Keratinocyte (primary cell): ENCODE data around the gene LCE1E. TPM values are rescaled to one million over a fixed set of nuclear protein-coding genes. Genes with fewer than 3 reads are reported as not detected.

Experiments
- DNase-seq: peaks from one replicate; pipeline ENCODE4 v3.0.0-alpha.2; 2011; ENCODE audit warnings: low read depth, missing footprints, low spot score
- FAIRE-seq: peaks from 2 replicates; lab custom pipeline; 2011; peaks lifted over from hg19 to GRCh38; lab: Jason Lieb, UNC
- H2AFZ ChIP-seq: 2 replicates; pipeline ENCODE4 v1.6.0; 2012; ENCODE audit warnings: low read length, control low read depth, inconsistent platforms; ENCODE audit not compliant: control insufficient read depth
- H3K27ac ChIP-seq: 2 replicates; pipeline ENCODE4 v1.5.1; 2011; ENCODE audit warnings: low read length; ENCODE audit not compliant: control insufficient read depth, insufficient read depth
- H3K27me3 ChIP-seq: 3 replicates; pipeline ENCODE4 v1.6.0; 2011; ENCODE audit warnings: low read length; ENCODE audit not compliant: control insufficient read depth, insufficient read depth; ENCODE audit errors: extremely low read depth
- H3K36me3 ChIP-seq, 2 experiments: 2 replicates in 1 of 2; 3 replicates in 1 of 2; pipeline ENCODE4 v1.5.1; 2011; ENCODE audit warnings: low read length in 2 of 2, mild to moderate bottlenecking in 1 of 2; ENCODE audit not compliant: control insufficient read depth in 2 of 2, insufficient read depth in 2 of 2; ENCODE audit errors: extremely low read depth in 1 of 2
- H3K4me1 ChIP-seq: 3 replicates; pipeline ENCODE4 v1.5.1; 2011; ENCODE audit warnings: low read length; ENCODE audit not compliant: control insufficient read depth, insufficient read depth; ENCODE audit errors: extremely low read depth
- H3K4me2 ChIP-seq: 3 replicates; pipeline ENCODE4 v1.6.0; 2011; ENCODE audit warnings: low read depth, low read length; ENCODE audit not compliant: control insufficient read depth, insufficient read depth; ENCODE audit errors: extremely low read depth
- H3K4me3 ChIP-seq, 3 experiments: fragments of 200-600 bp in 1 of 3; sonication (generic) in 1 of 3; 2 replicates in 2 of 3; 3 replicates in 1 of 3; pipeline ENCODE4 v1.5.1; 2011 to 2016; ENCODE audit warnings: low read length in 3 of 3, mild to moderate bottlenecking in 3 of 3, control low read depth in 2 of 3, inconsistent platforms in 1 of 3, low read depth in 1 of 3, mixed read lengths in 1 of 3, mixed run types in 1 of 3, moderate library complexity in 1 of 3; ENCODE audit not compliant: control insufficient read depth in 2 of 3, insufficient read depth in 2 of 3; ENCODE audit errors: extremely low read depth in 1 of 3
- H3K79me2 ChIP-seq: 2 replicates; pipeline ENCODE4 v1.6.0; 2012; ENCODE audit warnings: low read length; ENCODE audit not compliant: control insufficient read depth, insufficient read depth
- H3K9ac ChIP-seq: 3 replicates; pipeline ENCODE4 v1.6.0; 2011; ENCODE audit warnings: low read length; ENCODE audit not compliant: control insufficient read depth, insufficient read depth; ENCODE audit errors: extremely low read depth
- H3K9me1 ChIP-seq: 3 replicates; pipeline ENCODE4 v1.6.0; 2011; ENCODE audit warnings: low read length; ENCODE audit not compliant: control insufficient read depth, insufficient read depth; ENCODE audit errors: extremely low read depth
- H3K9me3 ChIP-seq: 2 replicates; pipeline ENCODE4 v1.5.1; 2012; ENCODE audit warnings: low read depth, low read length; ENCODE audit not compliant: control insufficient read depth
- H4K20me1 ChIP-seq: 3 replicates; pipeline ENCODE4 v1.6.0; 2011; ENCODE audit warnings: low read length; ENCODE audit not compliant: control insufficient read depth, insufficient read depth; ENCODE audit errors: extremely low read depth
- EZH2 ChIP-seq: IDR thresholded peaks from one replicate; pipeline ENCODE4 v1.6.1; 2012; ENCODE audit warnings: inconsistent platforms, mild to moderate bottlenecking, low read length, moderate library complexity
- dilution Hi-C: fragments of 300-500 bp; cut with MboI; formaldehyde crosslinking; loops from one replicate; pipeline ENCODE4 v1.7.0; 2020; ENCODE audit warnings: low sequenced_read_pairs; ENCODE audit not compliant: extremely low pct_ligation_motif_present
- polyA plus RNA-seq, 5 experiments: library from polyadenylated mRNA; depleted of rRNA in 3 of 5; stranded (reverse) in 3 of 5; stranded (forward) in 1 of 5; unstranded in 1 of 5; fragments of >200 nt; gene quantifications; 1 replicate in 1 of 5; 2 replicates in 3 of 5; 3 replicates in 1 of 5; pipeline versions ENCODE4 v1.2.1 to v1.2.3, GENCODE V29; 2011 to 2012; ENCODE audit warnings: missing spikeins in 2 of 5, low read depth in 1 of 5, low replicate concordance in 1 of 5
- TF ChIP-seq, protein P1 (sequence below), 3 experiments: IDR thresholded peaks in 1 of 3; conservative IDR thresholded peaks in 1 of 3; optimal IDR thresholded peaks in 1 of 3; 2 replicates in 2 of 3; 3 replicates in 1 of 3; pipeline versions ENCODE3 to v1.5.1; 2011; ENCODE audit warnings: low read length in 3 of 3, mild to moderate bottlenecking in 3 of 3, moderate library complexity in 2 of 3, control low read depth in 1 of 3, inconsistent platforms in 1 of 3; ENCODE audit not compliant: insufficient read depth in 2 of 3; ENCODE audit errors: extremely low read depth in 1 of 3

The LCE1E gene
- polyA plus RNA-seq, 1 donor (not counting 4 experiments of a cell fraction or from before 2014, with no cell fraction given), result 1.0 TPM

DNA sequence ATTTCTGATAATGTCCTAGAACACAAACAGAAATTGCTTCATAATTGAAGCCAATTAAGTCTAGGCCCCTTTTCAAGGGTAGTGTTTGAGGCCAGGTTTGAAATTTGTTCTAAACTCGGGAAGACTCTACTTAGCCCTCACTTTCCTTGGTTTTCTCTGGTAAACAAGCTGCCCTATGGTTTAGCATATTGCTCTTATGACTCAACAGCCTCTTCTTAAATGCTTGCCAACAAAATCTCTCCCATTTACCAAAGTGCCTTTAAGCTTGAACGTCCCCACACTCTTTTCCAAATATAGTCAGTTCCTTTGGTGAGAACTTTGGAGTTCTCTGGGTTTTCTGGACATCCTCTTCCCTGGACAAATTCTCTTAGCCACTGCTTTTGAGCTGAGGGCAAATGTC lies 50.8 kb downstream of the LCE1E start:
- Histone ChIP-seq H3K4me3 (no peak overlapping the region), H3K27me3 (no peaks in the 10 kb centered on the region), H4K20me1 (no peaks in the 10 kb centered on the region), H2AFZ (no peak overlapping the region), H3K4me2 (no peak overlapping the region), H3K36me3 (no peaks in the 10 kb centered on the region), H3K9me3 (no peaks in the 10 kb centered on the region), H3K9ac (no peak overlapping the region), H3K4me1 (no peaks in the 10 kb centered on the region), H3K9me1 (no peaks in the 10 kb centered on the region), H3K27ac (no peak overlapping the region), H3K79me2 (no peaks in the 10 kb centered on the region)
- DNase-seq (no peak), FAIRE-seq (no peak)
- TF ChIP-seq, protein P1, sequence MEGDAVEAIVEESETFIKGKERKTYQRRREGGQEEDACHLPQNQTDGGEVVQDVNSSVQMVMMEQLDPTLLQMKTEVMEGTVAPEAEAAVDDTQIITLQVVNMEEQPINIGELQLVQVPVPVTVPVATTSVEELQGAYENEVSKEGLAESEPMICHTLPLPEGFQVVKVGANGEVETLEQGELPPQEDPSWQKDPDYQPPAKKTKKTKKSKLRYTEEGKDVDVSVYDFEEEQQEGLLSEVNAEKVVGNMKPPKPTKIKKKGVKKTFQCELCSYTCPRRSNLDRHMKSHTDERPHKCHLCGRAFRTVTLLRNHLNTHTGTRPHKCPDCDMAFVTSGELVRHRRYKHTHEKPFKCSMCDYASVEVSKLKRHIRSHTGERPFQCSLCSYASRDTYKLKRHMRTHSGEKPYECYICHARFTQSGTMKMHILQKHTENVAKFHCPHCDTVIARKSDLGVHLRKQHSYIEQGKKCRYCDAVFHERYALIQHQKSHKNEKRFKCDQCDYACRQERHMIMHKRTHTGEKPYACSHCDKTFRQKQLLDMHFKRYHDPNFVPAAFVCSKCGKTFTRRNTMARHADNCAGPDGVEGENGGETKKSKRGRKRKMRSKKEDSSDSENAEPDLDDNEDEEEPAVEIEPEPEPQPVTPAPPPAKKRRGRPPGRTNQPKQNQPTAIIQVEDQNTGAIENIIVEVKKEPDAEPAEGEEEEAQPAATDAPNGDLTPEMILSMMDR (optimal IDR thresholded peaks at IDR 0.05 in 1 of 3, IDR thresholded peaks at IDR 0.05 in 1 of 3, conservative IDR thresholded peaks at IDR 0.05 in 1 of 3; ENCODE audit: extremely low read depth in 1 of 3, insufficient read depth in 2 of 3, low read length in 3 of 3), result no peak
- no peak for TF ChIP-seq EZH2
- dilution Hi-C loops, result no loop called here

Other genes starting within 250 kb of the LCE1E start
- 0.48 to 2.8 TPM (median 2.2 TPM) in 3 replicates for gene LCE3E, start 219.5 kb upstream of the LCE1E start, polyA plus RNA-seq
- gene LCE3D, start 205.7 kb upstream of the LCE1E start, polyA plus RNA-seq, result 1.2 to 9.1 TPM (median 4.4 TPM) in 3 replicates
- 0.20 to 0.34 TPM in 2 of 3 replicates, not detected in the other for gene LCE3C, start 186.0 kb upstream of the LCE1E start, polyA plus RNA-seq
- not detected in 3 replicates for gene LCE3B, start 172.4 kb upstream of the LCE1E start, polyA plus RNA-seq
- gene LCE3A, start 163.2 kb upstream of the LCE1E start, polyA plus RNA-seq, result not detected in 3 replicates
- not detected in 3 replicates for gene LCE2D, start 122.9 kb upstream of the LCE1E start, polyA plus RNA-seq
- 0.41 to 0.48 TPM in 2 of 3 replicates, not detected in the other for gene LCE2C, start 111.0 kb upstream of the LCE1E start, polyA plus RNA-seq
- 0.14 to 0.83 TPM (median 0.49 TPM) in 3 replicates for gene LCE2B, start 100.1 kb upstream of the LCE1E start, polyA plus RNA-seq
- 0.12 to 0.16 TPM in 2 of 3 replicates, not detected in the other for gene LCE2A, start 87.9 kb upstream of the LCE1E start, polyA plus RNA-seq
- not detected in 3 replicates for gene LCE4A, start 78.1 kb upstream of the LCE1E start, polyA plus RNA-seq
- 0.82 to 2.0 TPM (median 0.90 TPM) in 3 replicates for gene KPRP, start 28.2 kb upstream of the LCE1E start, polyA plus RNA-seq
- not detected in 3 replicates for gene LCE1F, start 11.1 kb upstream of the LCE1E start, polyA plus RNA-seq
- gene LCE1D, start 10.5 kb downstream of the LCE1E start, polyA plus RNA-seq, result 0.33 TPM in 1 of 3 replicates, not detected in the others
- gene LCE1C, start 20.4 kb downstream of the LCE1E start, polyA plus RNA-seq, result 1.8 TPM in 3 replicates
- gene LCE1B, start 25.7 kb downstream of the LCE1E start, polyA plus RNA-seq, result 0.34 to 0.57 TPM (median 0.48 TPM) in 3 replicates
- 0.43 TPM in 1 of 3 replicates, not detected in the others for gene LCE1A, start 41.2 kb downstream of the LCE1E start, polyA plus RNA-seq
- gene LCE6A, start 56.6 kb downstream of the LCE1E start, polyA plus RNA-seq, result 0.32 to 1.2 TPM (median 0.60 TPM) in 3 replicates
- gene LCE7A, start 73.7 kb downstream of the LCE1E start, polyA plus RNA-seq, result not detected in 3 replicates
- gene SMCP, start 92.1 kb downstream of the LCE1E start, polyA plus RNA-seq, result 0.08 to 0.53 TPM in 2 of 3 replicates, not detected in the other
- gene IVL, start 122.3 kb downstream of the LCE1E start, polyA plus RNA-seq, result 61.1 to 231 TPM (median 89.2 TPM) in 3 replicates
- gene SPRR5, start 160.9 kb downstream of the LCE1E start, polyA plus RNA-seq, result 0.12 to 0.35 TPM (median 0.30 TPM) in 3 replicates
- gene SPRR4, start 184.4 kb downstream of the LCE1E start, polyA plus RNA-seq, result 1.7 to 4.8 TPM (median 1.9 TPM) in 3 replicates
- 5.5 to 35.0 TPM (median 18.0 TPM) in 3 replicates for gene SPRR1A, start 197.8 kb downstream of the LCE1E start, polyA plus RNA-seq
- 2.9 to 8.3 TPM (median 5.4 TPM) in 3 replicates for gene SPRR3, start 215.5 kb downstream of the LCE1E start, polyA plus RNA-seq
- gene SPRR1B, start 244.9 kb downstream of the LCE1E start, polyA plus RNA-seq, result 253 to 503 TPM (median 436 TPM) in 3 replicates